Type B pancreatic cell (in vitro differentiated cells): ENCODE results near the gene MT2A. TPM values are rescaled to one million over a fixed set of nuclear protein-coding genes. Genes with fewer than 3 reads are reported as not detected.

Source experiments
- DNase-seq: peaks from one replicate; pipeline ENCODE4 v3.0.0; 2021; ENCODE audit warnings: mixed read lengths; ENCODE audit not compliant: unreplicated experiment; ENCODE audit errors: extremely low spot score
- H3K27ac Mint-ChIP-seq: 2 replicates; pipeline ENCODE4 v1.8.0; 2021; ENCODE audit warnings: mild to moderate bottlenecking, mixed read lengths
- H3K27me3 Mint-ChIP-seq: 2 replicates; pipeline ENCODE4 v1.8.0; 2021; ENCODE audit warnings: mixed read lengths
- H3K36me3 Mint-ChIP-seq: 2 replicates; pipeline ENCODE4 v1.8.0; 2021; ENCODE audit warnings: mixed read lengths
- H3K4me1 Mint-ChIP-seq: one replicate; pipeline ENCODE4 v1.8.0; 2021; ENCODE audit warnings: mixed read lengths; ENCODE audit not compliant: unreplicated experiment
- H3K4me3 Mint-ChIP-seq: 2 replicates; pipeline ENCODE4 v1.8.0; 2021; ENCODE audit warnings: mild to moderate bottlenecking, mixed read lengths
- H3K9me3 Mint-ChIP-seq: 2 replicates; pipeline ENCODE4 v1.8.0; 2021; ENCODE audit warnings: mixed read lengths
- CTCF ChIP-seq: fragments of 200-600 bp; sonication (generic); conservative IDR thresholded peaks from 2 replicates; pipeline ENCODE4 v1.5.0; 2021; ENCODE audit warnings: antibody characterized with exemption, mild to moderate bottlenecking
- total RNA-seq: library from RNA; stranded (reverse); gene quantifications from 2 replicates; pipeline ENCODE4 v1.2.1, GENCODE V29; 2021; ENCODE audit warnings: low replicate concordance

MT2A gene
- total RNA-seq, 1 donor from 2014 or later: 18.2 TPM

- DNase-seq: no peak
- no peak for TF ChIP-seq CTCF
- Mint-ChIP-seq H3K36me3 (no peaks in the 10 kb centered on the region), H3K4me3 (peak within 1 kb of the TSS; percentile 80), H3K27ac (no peak within 1 kb of the TSS), H3K4me1 (no peaks in the 10 kb centered on the region), H3K9me3 (no peaks in the 10 kb centered on the region), H3K27me3 (peaks cover 91% of the 10 kb centered on the region)
Measured at GRCh38 chr16:56589141-56590039, 19.0 kb upstream of the MT2A start, which contains the start of gene MT3. Gene MT3, plus strand, starts transcription at chr16:56589528. Its CDS starts 63 bp downstream, at chr16:56589591.

DNA sequence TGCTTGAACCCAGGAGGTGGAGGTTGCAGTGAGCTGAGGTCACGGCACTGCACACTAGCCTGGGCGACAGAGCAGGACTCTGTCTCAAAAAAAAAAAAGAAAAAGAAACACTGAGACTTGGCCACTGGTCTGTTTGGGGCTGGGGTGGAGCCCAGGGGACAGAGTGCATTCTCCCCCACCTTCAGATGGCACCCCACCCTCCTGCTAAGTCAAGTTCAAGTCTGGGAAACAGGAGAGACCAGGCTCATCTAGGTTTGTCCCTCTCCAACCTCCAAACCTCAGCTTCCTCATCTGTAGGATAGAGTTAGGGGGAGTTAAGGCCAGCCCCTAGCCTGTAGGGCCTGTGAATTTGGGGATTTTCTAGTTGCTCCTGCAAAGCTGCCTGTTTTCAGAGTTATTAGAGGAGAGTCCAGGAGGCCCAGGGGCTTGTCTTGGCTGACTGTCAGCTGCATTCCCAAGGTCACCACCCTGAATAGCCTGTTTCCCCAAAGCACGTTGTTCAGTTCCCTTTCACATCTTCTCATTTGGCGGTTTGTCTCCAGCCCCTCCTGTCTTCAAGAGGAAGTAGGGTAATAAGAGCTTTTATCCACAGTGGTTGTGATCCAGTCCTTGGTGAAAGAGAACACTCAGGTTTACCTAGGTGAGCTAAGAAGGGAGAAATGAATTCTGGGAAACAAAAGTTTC is 16.9 kb upstream of the MT2A start:
- H3K27me3 Mint-ChIP-seq: peaks cover 78% of the 10 kb centered on the region
- no peaks in the 10 kb centered on the region for H3K4me1 Mint-ChIP-seq
- DNase-seq: no peak
- TF ChIP-seq CTCF: no peak
- H3K27ac Mint-ChIP-seq: no peak overlapping the region
- H3K4me3 Mint-ChIP-seq: no peak overlapping the region
- no peaks in the 10 kb centered on the region for H3K36me3 Mint-ChIP-seq
- no peaks in the 10 kb centered on the region for H3K9me3 Mint-ChIP-seq

GRCh38 chr16:56593573-56594291 is 14.7 kb upstream of the MT2A start:
- peaks cover 74% of the 10 kb centered on the region for H3K27me3 Mint-ChIP-seq
- H3K27ac Mint-ChIP-seq: no peak overlapping the region
- H3K9me3 Mint-ChIP-seq: no peaks in the 10 kb centered on the region
- H3K36me3 Mint-ChIP-seq: no peaks in the 10 kb centered on the region
- H3K4me1 Mint-ChIP-seq: no peaks in the 10 kb centered on the region
- DNase-seq: no peak
- no peak for TF ChIP-seq CTCF
- no peak overlapping the region for H3K4me3 Mint-ChIP-seq

- H3K36me3 Mint-ChIP-seq: no peaks in the 10 kb centered on the region
- DNase-seq: no peak
- H3K27me3 Mint-ChIP-seq: peaks cover 72% of the 10 kb centered on the region
- H3K27ac Mint-ChIP-seq: no peak overlapping the region
- no peak overlapping the region for H3K4me3 Mint-ChIP-seq
- TF ChIP-seq CTCF: no peak
- H3K9me3 Mint-ChIP-seq: no peaks in the 10 kb centered on the region
- no peaks in the 10 kb centered on the region for H3K4me1 Mint-ChIP-seq
Measured at GRCh38 chr16:56594292-56594619, 14.1 kb upstream of the MT2A start.

GRCh38 chr16:56600398-56600999 is 7.9 kb upstream of the MT2A start:
- H3K27ac Mint-ChIP-seq: no peak overlapping the region
- TF ChIP-seq CTCF: peak; percentile 77
- no peak for DNase-seq
- no peaks in the 10 kb centered on the region for H3K9me3 Mint-ChIP-seq
- peaks cover 56% of the 10 kb centered on the region for H3K27me3 Mint-ChIP-seq
- H3K4me3 Mint-ChIP-seq: no peak overlapping the region
- no peaks in the 10 kb centered on the region for H3K36me3 Mint-ChIP-seq
- no peaks in the 10 kb centered on the region for H3K4me1 Mint-ChIP-seq
